ENCODE measurements around the gene SLC35B4.
"Not testable (repeated sequence)": the region's sequence is repeated elsewhere in the genome, so short reads cannot be mapped to it uniquely, and the experiment has no call there.

The SLC35B4 gene

GRCh38 chr7:134295982-134296381 lies 20.7 kb downstream of the SLC35B4 start:
- not testable (repeated sequence) for DNase-seq (ENCODE audit: extremely low read depth in 1 of 2, low read depth in 1 of 2)

DNA sequence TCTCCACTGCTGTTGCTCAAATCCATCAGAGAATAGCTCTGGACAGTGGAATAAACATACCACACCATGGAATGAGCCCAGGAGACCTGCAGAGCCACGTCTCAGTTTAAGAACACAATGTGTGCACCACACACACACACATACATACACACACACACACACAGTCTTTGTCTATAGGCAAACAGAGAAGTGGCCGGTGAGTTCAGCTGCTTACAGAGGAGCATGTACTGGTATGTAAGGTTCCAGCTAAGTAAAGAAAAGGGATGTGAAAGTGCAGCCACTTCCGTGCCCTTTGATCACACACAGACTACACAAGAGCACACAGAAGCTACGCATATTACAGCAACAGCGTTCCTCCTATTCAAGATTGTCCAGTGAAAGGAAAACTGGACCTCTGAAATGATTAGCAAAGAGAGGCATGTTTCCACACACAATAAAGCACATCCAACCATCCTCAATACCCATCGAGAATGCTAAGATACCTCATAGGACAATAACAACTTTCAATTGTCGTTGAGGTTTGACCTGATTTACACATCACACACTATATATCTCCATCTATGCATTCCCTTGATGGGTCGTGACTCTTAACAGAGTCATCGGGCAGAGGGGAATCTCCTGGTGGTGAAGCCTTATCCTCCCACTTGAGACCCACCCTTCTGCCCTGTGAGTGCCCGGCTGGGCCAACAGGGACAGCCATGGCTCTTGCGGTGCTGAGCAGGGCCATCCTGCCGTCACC lies 23.6 kb downstream of the SLC35B4 start:
- no peak for DNase-seq (ENCODE audit: extremely low read depth in 1 of 2, low read depth in 1 of 2)

DNA sequence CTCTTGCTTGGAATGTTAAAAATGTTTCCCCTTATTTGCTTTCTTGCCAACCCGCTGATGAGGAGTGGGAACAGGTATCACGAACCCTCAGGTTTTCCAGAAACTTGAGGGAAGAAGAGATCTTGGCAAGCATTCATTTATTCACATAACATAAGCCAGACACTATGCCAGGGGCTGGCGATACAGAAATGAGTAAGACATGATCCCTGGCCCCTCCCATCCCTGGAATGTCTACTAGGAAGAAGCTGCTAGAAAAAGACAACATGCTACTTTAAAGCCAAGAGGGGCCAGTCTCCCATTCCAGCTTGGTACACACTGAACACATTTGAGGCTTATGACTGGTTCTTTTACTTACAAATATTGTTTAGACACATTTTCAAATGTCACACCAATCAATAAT lies 26.4 kb downstream of the SLC35B4 start:
- DNase-seq (ENCODE audit: extremely low read depth in 1 of 2, low read depth in 1 of 2) = no peak

DNA sequence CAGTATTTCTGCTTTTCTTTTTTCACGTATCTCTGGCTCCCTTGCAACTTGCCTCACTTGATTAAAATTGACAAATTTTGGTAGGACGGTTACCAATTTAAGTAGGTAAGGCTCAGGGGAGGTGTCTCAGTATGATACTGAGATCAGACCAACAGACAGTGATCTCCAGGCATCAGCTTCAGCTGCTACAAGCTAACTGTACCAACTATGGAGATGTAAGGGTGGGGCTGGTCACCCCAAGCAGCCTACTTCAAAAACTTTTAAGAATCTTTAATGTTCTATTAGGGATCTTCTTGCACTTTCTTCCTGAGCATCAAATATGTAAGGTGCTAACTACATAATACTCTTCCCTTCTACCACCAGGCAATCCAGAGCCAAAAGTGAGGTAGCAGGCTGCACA lies 26.9 kb downstream of the SLC35B4 start:
- no peak for DNase-seq (ENCODE audit: extremely low read depth in 1 of 2, low read depth in 1 of 2)

- no peak for DNase-seq (ENCODE audit: extremely low read depth in 1 of 2, low read depth in 1 of 2)
Measured at GRCh38 chr7:134289423-134289822, 27.3 kb downstream of the SLC35B4 start.

GRCh38 chr7:134287916-134288659 lies 28.6 kb downstream of the SLC35B4 start:
- DNase-seq (ENCODE audit: extremely low read depth in 1 of 2, low read depth in 1 of 2) = no peak

- no peak for DNase-seq (ENCODE audit: extremely low read depth in 1 of 2, low read depth in 1 of 2)
Measured at GRCh38 chr7:134284952-134285351, 31.8 kb downstream of the SLC35B4 start.

- DNase-seq (ENCODE audit: extremely low read depth in 1 of 2, low read depth in 1 of 2) = no peak
Measured at GRCh38 chr7:134284011-134284410, 32.7 kb downstream of the SLC35B4 start.

DNA sequence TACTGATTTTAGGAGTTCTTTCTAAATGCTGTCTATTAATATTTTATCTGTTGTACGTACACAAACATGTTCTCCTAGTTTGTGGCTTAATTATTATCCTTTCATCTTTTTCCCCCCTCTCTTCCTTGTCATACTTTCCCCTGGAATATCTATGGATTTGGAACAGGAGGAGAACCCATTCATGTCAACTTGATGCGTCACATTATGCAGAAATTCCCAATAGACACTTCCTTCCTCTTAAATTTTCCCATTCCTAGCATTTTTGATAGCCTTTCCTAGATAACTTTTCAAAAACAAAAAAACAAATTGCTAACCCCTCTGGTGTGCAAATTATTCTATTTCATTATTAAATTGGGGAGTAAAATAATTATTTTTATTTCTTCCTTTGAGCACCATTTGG lies 36.2 kb downstream of the SLC35B4 start:
- DNase-seq (ENCODE audit: extremely low read depth in 1 of 2, low read depth in 1 of 2) = no peak

DNA sequence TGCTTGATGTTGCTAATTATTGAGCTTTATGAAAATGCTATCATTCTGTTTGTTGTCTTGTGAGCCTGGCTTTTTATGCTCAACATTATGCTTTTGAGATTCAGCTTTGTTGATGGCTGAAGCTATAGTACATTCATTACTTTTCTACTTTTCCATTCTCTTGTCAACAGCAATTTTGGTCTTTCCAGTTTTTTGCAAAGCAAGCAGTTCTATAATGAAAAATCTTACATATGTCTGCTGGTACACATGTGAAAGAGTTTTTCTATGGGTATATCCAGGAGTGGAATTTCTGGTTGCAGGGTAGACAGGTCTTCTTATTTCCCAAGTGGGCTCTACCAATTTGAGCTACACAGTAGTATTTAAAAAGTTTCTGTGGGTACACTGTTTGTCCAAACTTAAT lies 36.8 kb downstream of the SLC35B4 start:
- DNase-seq (ENCODE audit: extremely low read depth in 1 of 2, low read depth in 1 of 2) = no peak

DNA sequence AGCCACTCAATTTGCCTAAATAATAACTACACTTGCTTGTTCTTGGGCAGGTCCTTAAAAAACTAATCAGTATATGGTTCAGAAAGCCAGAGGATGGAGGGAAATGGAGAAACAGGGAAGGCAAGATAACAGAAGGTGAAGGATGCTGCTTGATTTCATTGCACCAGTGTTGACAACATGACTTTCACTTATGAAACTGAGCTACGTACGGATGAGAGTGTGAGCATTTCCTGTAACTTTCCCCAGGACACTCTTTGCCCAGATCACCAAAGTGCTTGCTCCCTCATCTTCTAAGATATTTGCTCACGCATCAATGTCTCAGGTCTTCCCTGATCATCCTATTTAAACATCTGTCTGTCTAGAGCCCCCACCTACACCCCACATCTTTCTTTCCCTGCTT lies 37.4 kb downstream of the SLC35B4 start:
- DNase-seq (ENCODE audit: extremely low read depth in 1 of 2, low read depth in 1 of 2) = no peak

DNA sequence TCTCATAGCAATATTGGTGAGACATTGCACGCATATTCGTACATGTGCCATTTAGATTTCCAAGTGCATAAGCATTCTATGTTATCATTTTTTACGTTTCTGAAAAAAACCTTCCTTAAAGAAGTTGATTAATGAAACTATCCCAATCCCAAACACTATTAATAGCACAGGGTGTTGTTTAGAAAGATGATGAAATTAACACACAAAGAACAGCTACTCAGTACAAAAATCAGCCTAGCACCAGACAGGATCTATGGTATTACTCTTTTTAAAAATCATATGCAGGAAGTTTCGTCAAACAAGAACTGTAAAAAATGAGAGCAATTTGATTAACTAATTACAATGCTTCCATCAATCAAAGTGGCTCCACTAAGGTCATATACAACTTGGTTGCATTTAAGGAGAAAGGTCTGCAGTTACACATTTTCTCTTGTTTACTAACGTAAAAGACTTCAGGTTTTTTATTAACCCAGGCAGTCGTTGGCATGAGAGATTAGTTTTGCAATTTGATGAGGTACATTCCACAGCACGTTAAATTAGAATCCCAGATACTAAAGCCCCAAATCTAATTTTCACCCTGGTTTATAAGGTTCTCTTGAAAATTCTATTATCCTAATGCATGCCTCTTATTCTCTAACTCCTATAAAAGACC lies 38.1 kb downstream of the SLC35B4 start:
- no peak for DNase-seq (ENCODE audit: extremely low read depth in 1 of 2, low read depth in 1 of 2)

DNA sequence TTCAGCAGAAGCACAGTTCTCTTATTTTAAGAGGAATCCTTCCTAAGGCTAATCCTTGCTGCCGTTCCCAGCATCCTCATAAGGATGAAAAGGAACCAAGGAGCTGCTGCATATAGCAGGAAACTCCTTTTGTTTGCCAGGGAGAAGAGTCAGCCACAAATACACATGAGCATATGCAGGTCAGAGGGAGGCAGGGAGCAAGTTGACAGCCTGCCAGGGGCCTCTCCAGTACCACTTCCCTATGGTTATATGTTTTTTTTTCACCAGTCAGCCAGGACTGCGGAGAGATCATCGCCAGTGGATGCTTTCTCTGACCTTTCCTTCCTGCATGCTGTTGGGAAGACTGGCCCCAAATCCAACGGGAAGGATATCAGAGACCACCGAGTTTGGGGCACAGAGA lies 39.8 kb downstream of the SLC35B4 start:
- DNase-seq (ENCODE audit: extremely low read depth in 1 of 2, low read depth in 1 of 2) = no peak

GRCh38 chr7:134262322-134262721 lies 54.4 kb downstream of the SLC35B4 start:
- DNase-seq (ENCODE audit: extremely low read depth in 1 of 2, low read depth in 1 of 2) = no peak

GRCh38 chr7:134255814-134256213 lies 60.9 kb downstream of the SLC35B4 start:
- no peak for DNase-seq (ENCODE audit: extremely low read depth in 1 of 2, low read depth in 1 of 2)

GRCh38 chr7:134254311-134254710 lies 62.4 kb downstream of the SLC35B4 start:
- DNase-seq (ENCODE audit: extremely low read depth in 1 of 2, low read depth in 1 of 2) = no peak

DNA sequence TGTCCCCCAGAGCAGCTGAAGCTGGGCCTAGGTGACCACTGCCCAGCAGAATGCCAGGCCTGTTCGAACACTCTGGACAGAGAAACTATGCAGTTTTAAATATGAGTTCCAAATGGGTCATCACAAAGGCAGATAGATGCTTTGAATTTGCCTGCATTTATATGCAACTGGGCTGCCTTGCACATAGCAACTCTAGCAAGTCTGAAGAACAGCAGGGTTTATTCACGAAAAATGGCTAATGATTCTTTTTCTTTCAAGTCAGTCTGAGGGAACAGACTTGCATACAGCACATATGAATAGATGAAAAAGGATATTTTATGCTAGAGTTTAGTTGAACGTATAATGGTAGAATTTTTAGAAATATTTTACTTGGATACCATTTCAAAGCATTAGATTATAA lies 68.5 kb downstream of the SLC35B4 start:
- no peak for DNase-seq (ENCODE audit: extremely low read depth in 1 of 2, low read depth in 1 of 2)

GRCh38 chr7:134246761-134247160 lies 70.0 kb downstream of the SLC35B4 start:
- DNase-seq (ENCODE audit: extremely low read depth in 1 of 2, low read depth in 1 of 2) = no peak

DNA sequence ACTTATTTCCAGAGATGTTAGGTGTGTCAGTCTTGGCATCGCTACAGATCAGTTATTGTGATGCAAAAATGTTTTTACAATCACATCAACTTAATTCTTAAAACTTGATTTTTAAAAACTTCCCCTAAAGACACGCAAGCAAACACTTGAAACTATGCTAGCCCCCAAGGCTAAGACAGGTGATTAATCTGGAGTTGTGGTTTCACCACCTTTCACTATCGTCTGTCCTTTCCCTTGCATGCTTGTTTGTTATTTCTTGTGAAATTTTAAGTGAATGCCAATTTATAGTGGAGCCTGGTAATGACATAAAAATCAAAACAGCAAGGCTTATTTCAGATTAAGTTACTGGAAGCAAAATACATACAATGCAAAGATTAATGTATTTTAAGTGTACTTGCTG lies 70.4 kb downstream of the SLC35B4 start:
- DNase-seq (ENCODE audit: extremely low read depth in 1 of 2, low read depth in 1 of 2) = no peak

GRCh38 chr7:134245253-134245652 lies 71.5 kb downstream of the SLC35B4 start:
- DNase-seq (ENCODE audit: extremely low read depth in 1 of 2, low read depth in 1 of 2) = no peak

Data from stimulated activated CD8-positive, alpha-beta memory T cell treated with anti-CD3 and anti-CD28 coated beads, Interleukin-7, amount 100 ng/mL, for 48 hours (primary cell).